GM12801 (cell line): Measurements from ENCODE around the gene SLC35F6.

ENCODE experiments used
- CTCF ChIP-seq: IDR thresholded peaks from one replicate; pipeline ENCODE4 v1.5.1; 2011; ENCODE audit warnings: control low read depth; ENCODE audit not compliant: insufficient read length; ENCODE audit errors: extremely low read depth

The SLC35F6 gene

GRCh38 chr2:26754972-26755670 is 9.0 kb upstream of the SLC35F6 start:
- TF ChIP-seq CTCF: no peak

GRCh38 chr2:26756337-26756736 is 7.7 kb upstream of the SLC35F6 start:
- no peak for TF ChIP-seq CTCF

GRCh38 chr2:26757873-26758789 is 6.0 kb upstream of the SLC35F6 start:
- no peak for TF ChIP-seq CTCF

GRCh38 chr2:26758790-26759321 is 5.2 kb upstream of the SLC35F6 start:
- TF ChIP-seq CTCF: no peak

- no peak for TF ChIP-seq CTCF
These were observed 4.2 kb upstream of the SLC35F6 start for GRCh38 chr2:26759845-26760244.

- TF ChIP-seq CTCF: no peak
These were observed 1.1 kb upstream of the SLC35F6 start for GRCh38 chr2:26763019-26763418.

GRCh38 chr2:26764906-26765305 is 822 bp downstream of the SLC35F6 start:
- no peak for TF ChIP-seq CTCF
